ENCODE data around the gene SEL1L.
"Not testable (repeated sequence)": the region's sequence is repeated elsewhere in the genome, so short reads cannot be mapped to it uniquely, and the experiment has no call there.

SEL1L gene

DNA sequence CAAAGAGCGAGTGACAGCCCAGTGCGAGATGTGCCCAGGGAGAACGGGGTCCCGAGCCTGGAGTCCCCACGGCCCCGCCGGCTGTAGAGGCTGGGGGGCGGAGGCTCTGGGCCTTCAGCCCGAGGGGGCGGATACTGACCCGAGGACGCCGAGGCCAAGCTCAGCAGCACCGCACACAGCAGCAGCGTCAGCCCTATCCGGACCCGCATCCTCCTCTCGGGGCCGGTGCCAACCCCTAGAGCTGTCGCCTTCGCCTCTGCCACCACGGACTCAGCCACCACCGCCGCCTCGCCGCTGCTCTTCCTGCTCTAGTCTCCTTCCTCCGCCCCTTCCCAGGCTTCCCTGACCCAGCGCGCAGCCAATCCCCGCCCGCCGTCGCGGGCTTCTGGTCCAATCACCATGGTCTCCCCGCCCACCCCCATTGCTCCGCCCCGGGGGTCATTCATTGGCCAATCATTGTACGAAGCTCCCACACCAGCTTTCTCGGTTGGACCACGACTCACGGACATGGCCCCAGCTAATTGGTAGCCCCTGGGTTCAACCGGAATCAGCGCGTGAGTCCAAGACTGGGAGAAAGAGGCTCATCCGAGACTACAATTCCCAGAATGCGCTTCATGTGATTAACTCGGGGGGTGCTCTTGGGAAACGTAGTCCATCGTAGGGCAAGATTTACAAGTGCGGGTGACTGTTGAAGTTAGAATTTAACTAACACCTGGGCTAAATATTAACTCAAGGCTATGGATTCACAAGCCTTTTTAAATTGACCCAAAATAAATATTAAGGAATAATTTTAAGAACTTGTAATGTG, at the start of gene SEL1L:
Gene SEL1L, minus strand, starts transcription at position 318 of the 808 bp plus-strand sequence. Its CDS starts 109 bp downstream, at position 209.
- in situ Hi-C loops (cut with MboI; ENCODE audit: low sequenced_read_pairs), result no loop called here

DNA sequence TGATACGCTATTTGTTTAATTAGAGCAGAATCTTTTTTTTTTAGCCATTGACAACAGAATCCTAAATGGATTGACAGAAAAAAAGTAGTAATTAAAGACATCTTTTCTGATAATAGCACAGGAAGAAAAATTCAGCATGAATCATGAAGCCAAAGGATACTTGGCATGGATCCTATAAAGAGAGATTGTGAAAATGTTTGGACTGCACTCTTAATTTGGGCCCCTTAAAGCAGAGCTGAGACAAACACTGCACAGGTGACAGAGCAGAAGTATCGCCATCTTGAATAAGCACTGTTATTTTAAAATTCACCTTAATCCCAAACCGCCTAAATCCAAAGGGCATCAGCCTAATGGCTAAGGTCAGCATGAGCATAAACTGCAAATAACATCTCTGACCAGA, 48.8 kb upstream of the SEL1L start:
- in situ Hi-C loops (cut with MboI; ENCODE audit: low sequenced_read_pairs), result no loop called here

DNA sequence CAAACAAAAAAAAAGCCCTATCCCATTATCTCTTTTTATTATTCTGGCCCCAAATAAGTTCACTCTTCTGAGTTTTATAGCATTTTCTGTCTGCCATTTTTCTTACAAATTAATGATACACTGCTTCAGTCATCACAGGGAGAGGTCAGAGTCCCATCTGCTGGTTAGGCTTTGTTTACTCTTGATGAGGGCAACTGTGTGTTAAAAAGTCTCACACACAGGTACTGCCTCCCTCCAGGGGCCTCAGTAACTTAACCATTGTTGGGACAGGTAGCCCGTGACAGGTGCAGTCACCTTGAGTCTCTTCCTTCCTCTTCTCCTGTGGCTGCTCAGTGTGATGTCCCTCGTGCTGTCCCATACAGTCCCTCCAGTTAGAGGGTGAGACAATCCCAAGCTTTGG, 45.5 kb upstream of the SEL1L start:
- in situ Hi-C loops (cut with MboI; ENCODE audit: low sequenced_read_pairs), result no loop called here

DNA sequence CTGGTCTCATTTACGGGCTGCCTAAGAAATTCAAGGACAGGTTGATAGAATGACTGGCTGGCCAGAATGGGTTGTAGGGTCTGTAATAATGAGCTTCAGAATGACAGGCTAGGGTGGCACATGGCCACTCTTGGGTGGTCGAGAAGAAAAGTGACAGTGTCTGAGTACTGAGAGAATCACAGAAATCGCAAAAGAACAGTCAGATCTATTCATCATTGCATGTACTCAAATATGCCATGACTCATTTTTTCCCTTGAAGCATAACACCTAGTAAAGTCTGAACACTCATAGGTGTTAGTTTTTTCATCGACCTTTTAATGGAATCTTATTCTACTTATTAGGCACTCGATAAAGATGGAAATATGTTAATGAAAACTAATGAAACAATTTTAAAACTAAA, 37.8 kb upstream of the SEL1L start:
- in situ Hi-C loops (cut with MboI; ENCODE audit: low sequenced_read_pairs), result no loop called here

DNA sequence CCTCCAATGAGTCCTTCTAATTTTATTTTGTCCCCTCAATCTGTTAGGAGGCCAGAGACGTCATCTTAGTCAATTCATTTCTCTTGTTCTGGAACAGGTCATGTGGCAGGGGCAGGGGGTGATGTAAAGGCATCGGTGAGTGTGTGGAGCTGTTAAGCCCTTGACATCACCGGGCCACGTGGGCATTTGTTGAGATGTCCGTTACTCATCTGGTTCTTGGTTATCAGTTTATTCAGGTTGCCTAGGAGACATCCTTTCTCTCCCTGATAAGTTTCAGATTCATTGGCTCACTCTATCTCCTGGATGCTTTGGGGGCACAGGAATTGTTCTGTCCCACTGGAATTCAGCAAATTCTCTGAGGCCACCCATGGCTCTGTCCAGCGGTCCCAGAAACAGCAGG, 33.6 kb upstream of the SEL1L start:
- in situ Hi-C loops (cut with MboI; ENCODE audit: low sequenced_read_pairs), result no loop called here

DNA sequence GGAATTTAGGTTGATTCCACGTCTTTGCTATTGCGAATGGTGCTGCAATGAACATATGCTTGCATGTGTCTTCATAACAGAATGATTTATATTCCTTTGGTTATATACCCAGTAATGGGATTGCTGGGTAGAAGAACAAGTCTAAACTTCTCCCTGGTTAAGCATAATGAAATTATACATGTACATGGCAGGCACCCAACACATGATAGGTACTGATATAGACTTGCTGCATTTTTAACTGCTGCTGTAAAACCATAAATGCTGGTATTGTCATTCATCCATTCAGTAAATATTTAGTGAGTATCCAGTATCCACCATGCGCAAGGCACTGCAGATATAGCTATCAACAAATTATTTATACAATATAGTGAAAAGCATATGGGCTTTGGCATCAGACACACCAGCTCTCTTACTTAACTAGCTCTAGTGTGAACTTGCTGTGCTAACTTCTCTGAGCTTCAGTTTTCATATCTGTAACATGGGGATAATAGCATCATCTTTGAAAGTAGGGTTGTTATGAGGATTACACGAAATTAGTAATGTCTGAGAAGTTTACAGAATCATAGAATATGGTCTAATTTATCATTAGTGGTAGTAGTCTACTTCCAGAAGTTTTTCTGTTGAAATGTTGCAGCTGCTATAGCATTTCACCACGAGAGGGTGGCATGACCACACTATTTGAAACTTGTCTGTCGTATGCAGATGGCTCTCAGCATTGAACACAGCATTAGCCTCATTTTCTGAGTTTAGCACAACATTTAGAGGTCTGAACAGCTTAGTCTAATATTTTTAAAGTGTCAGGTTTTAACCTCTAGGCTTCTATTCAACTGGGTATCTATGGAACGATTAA, 32.0 kb upstream of the SEL1L start:
- in situ Hi-C loops (cut with MboI; ENCODE audit: low sequenced_read_pairs), result no loop called here

DNA sequence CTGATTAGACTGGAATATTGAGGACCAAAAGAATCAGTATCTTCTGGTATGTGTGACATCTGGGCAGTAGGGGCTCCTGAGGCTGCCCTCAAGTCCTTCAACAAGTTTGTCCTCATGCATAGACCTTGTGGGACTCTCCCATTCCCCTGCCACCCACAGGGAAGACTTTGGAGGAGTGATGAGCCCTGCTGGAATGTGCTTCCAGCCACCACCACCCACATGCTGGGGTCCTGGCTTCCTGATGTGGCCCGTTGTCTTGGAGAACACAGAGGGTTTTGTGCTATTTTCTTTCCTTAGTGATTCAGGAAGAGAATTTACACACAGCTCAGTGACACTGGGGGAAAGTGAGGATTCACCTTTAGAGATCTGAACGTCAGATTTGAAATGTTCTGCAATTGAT, 29.2 kb upstream of the SEL1L start:
- in situ Hi-C loops (cut with MboI; ENCODE audit: low sequenced_read_pairs), result no loop called here

DNA sequence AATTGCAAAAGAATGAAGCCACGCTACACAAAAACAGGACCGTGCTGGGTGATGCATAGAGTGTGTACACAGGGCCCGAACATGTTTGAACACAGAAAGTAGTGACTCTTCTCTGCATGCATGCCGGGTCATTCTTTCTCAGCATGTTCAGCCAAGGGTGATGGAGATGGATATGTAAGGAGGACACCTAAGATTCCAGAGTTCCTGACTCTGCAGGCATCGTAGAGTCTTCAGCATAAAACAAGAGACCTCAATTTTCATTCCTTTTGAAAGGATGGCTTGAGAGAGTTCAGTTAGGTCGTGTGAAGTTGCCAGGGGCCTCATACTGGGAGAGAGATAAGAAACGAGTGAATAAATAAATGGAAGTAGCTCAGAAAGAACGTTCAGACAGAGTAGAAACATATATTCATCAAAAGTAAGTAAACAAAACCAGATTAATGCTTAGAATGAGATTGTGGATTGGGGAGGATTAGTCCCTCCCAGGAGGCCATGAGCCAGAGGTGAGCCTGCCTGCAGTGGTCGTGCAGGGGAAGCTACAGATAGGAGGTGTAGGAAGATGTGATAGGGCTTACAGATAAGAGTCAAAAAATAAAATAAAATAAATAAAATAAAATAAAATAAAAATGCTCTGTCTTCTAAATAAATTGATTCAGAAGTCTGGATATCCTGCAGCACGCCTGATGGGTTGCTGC, 27.6 kb upstream of the SEL1L start:
- in situ Hi-C loops (cut with MboI; ENCODE audit: low sequenced_read_pairs), result no loop called here

DNA sequence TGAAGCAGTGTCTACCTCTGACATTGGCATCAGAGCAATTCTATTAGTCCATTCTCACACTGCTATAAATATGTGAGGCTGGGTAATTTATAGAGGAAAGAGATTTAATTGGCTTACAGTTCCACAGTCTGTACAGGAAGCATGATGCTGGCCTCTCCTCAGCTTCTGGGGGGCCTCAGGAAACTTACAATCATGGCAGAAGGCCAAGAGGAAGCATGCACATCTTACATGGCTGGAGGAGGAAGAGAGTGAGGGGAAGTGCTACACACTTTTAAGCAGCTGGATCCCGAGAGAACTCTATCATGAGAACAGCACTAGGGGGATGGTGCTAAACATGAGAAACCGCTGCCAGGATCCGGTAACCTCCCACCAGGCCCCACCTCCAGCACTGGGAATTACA, 25.7 kb upstream of the SEL1L start:
- in situ Hi-C loops (cut with MboI; ENCODE audit: low sequenced_read_pairs), result no loop called here

DNA sequence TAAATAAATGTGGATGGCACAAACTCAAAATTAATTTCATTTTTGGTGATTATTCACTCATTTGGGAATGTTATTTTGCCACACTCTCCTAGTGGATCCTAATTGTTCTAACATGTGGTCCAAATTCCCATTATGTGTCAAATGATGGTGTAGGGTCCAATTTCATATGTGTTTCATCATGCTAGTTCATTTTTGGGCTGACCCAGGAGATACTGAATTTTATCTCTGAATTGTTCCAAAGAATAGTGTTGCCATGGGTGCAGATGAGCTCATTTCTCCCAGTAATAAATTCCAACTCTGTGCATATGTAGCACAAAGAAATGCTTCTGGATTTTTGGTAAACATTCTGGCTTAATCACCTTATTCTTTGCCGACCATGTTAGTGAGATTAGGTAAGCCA, 23.5 kb upstream of the SEL1L start:
- in situ Hi-C loops (cut with MboI; ENCODE audit: low sequenced_read_pairs), result no loop called here

DNA sequence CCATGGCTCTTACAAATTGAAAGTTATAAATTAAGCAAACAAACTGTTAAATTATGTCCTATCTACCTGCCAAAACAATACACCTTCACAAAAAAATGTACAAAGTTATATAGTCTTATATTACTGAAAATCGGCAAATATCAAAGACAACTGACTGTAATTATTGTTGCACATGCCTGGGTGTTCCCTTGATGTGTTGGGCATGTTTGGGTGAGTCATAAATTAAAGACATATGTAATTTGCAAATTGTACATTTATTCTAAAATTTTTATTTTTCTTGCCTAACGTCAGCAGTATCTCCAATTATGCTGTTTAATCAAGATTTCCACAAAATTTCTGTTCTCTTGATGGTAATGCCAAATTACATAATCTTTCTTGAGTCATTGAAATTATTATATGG, 22.0 kb upstream of the SEL1L start:
- in situ Hi-C loops (cut with MboI; ENCODE audit: low sequenced_read_pairs), result no loop called here

DNA sequence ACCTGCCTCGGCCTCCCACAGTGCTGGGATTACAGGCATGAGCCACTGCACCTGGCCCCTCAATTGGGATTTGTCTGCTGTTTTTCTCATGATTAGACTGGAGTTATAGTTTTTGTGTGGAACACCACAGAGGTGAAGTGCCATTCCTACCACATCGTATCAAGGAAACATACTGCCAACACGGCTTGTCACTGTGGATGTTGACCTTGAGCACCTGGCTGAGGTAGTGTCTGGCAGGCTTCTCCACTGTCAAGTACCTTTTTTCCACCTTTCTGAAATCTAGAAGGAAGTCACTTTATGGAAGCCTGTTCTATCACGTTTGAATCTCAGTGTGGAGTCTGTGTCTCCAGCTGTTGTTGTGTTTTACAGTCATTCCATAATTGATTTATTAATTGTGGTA, 21.4 kb upstream of the SEL1L start:
- in situ Hi-C loops (cut with MboI; ENCODE audit: low sequenced_read_pairs), result no loop called here

DNA sequence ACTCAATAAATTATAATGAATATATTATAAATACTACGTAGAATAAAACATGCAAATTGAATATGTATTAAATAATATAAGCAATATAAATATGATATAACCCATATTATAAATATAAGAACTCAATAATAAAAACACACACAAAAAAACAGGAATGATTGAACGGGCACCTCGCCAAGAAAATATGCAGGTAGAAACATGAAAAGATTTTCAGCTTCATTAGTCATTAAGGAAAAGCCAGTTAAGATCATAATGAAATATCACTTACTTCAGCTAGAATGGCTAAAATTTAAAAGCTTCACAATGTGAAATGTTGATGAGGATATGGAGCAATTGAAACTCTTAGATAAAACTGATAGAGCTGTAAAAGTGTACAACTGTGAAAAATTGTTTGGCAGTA, 17.8 kb upstream of the SEL1L start:
- in situ Hi-C loops (cut with MboI; ENCODE audit: low sequenced_read_pairs), result no loop called here

DNA sequence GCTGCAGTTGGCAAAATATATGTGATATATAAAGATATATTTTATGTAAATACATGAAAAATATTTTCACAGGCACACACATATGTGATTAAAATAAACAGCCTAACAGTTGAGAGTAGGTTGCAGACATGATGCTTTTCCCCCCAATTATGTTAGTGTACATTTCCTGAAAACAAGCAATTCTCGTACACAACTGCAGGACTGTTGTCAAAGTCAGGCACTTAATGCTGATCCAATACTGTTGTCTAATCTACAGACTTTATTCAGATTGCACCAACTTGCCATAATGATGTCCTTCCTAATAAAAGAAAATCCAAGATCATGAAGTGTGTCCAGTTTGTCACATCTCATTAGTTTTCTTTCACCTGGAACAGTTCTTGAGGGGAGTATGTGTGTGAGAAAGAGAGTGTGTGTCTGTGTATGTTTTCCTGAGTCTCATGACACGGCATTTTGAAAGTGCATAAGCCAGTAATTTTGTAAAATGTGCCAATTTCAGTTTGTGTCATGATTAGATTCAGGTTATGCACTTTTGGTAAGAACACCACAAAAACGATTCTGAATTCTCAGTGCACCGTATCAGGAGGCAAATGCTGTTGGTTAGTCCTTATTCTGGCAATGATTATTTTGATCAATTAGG, 16.5 kb upstream of the SEL1L start:
- in situ Hi-C loops (cut with MboI; ENCODE audit: low sequenced_read_pairs), result no loop called here

DNA sequence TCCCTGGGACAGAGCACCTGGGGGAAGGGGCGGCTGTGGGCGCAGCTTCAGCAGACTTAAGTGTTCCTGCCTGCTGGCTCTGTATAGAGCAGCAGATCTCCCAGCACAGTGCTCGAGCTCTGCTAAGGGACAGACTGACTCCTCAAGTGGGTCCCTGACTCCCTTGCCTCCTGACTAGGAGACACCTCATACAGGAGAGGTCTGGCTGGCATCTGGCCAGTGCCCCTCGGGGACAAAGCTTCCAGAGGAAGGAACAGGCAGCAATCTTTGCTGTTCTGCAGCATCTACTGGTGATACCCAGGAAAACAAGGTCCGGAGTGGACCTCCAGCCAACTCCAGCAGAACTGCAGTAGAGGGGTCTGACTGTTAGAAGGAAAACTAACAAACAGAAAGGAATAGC, 7.6 kb upstream of the SEL1L start:
- in situ Hi-C loops (cut with MboI; ENCODE audit: low sequenced_read_pairs), result not testable (repeated sequence)

DNA sequence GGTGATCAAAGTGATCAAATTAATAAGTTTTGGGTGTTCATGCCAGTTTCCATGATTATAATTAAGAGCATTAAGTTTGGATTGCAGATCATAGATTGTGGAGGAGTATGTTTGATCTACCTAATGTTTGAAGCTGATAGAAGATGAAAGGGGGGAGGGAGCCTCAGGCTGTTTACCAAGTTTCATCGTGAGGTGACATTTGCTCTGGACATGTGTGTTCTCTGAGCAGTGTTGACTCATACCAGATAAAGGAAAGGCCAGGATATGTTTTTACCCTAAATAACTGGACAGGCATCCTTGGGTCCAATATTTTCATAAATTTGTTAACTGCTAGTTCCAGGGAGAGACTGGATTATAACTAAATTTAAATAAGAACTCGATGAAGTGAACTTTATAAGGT, 3.5 kb upstream of the SEL1L start:
- in situ Hi-C loops (cut with MboI; ENCODE audit: low sequenced_read_pairs), result no loop called here

DNA sequence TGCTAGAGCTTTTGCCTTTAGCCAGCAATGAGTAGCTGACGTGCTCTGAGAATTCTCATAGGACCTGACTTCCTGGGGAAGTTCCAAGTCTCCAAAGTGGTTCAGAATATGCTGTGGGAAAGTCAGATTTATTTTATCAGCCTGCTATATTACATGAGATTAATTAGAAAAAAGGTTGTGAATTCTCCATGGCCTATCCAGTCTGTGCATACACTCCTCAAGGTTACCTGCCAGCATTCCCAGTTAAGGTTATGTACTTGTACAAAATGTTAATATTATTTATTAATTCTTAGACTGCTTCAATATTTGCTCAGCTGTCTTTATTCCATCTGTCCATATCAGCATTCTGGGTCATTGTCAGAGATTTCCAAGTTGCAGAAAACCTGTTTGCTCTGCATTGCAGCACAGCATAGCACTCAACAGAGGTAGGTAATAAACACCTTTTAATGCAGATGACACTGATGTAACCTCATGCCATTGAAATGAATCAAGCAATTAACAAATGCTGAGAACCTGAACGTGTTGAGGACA, 2.7 kb upstream of the SEL1L start:
- in situ Hi-C loops (cut with MboI; ENCODE audit: low sequenced_read_pairs), result no loop called here

DNA sequence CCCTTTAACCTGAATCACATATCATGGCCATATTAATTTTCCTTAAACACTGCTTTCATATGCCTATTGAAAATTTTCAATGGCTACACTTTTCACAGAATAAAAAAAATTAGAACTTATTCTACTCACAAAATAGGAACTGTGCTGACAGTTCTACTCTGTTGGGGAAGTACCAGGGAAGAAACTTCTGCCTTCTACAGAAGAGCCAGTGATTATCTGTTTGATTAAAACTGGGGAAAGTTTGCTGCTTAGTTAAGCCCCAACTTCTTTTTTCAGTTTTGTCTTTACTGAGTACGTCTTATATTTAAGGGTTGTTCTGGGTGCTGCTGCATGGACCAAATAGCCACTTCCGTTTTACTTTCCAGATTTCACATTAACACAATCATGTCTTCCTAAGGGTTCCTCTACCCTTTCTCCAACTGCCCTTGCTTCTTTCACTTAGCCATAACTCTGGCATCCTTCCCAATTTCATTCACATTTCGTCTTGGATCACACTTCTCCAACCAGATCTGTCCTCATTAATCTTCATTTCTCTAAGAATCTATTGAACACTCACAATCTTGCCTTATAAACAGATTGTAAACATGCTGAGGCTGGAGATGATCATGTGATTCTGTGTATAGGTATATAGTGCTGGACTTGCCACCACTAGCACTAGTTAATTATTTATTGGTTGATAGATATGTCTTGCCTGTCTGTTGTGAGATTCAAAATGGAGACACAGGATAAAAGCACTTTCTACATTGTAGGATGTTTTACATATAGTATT, 1.9 kb upstream of the SEL1L start:
- in situ Hi-C loops (cut with MboI; ENCODE audit: low sequenced_read_pairs), result no loop called here

DNA sequence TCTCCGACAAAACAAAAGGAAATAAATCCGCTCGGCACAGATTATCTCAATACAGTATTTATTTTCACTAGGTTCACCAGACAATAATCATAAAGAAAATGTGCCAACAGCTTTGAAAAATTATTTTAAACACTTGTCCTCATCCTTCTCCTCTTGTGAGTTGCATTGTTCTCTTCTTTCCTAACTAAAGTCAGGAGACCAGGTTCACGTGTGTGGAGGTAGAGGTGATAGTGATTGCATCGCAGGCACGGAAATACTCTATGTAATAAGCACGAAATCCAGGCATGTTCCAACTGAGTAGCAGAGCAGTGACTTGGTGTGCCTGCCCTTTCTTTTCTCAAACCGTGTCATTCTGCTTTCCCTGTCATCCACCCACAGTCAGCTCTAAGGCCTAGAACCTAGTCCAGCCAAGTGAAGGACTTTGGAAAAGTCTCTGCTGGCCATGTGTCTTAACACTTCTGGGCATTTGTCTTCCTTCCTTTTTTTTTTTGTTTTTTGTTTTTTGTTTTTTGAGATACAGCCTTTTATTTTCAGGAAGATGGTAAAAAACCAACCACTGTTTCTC, 939 bp upstream of the SEL1L start:
- in situ Hi-C loops (cut with MboI; ENCODE audit: low sequenced_read_pairs), result no loop called here

DNA sequence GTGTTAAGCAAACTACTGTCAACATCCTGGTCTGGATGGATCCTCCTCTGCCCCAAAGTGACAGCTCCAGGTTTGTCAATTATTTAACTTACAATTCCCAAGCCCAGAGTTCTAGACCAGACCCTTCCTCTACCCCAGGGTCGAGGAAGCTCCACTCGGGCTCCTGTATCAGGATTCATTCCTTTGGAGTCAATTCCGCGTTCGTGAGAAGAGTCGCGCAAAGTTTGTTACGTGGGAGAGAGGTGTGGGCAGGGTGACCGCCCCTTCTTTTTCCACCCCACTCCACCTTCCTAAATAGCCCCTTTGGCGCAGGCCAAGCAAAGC, 479 bp downstream of the SEL1L start:
- in situ Hi-C loops (cut with MboI; ENCODE audit: low sequenced_read_pairs), result no loop called here

All from HL-60/S4 (cell line).